Astrocyte of the cerebellum (primary cell): ENCODE results near the gene ZNF622.

Experiments used
- DNase-seq: peaks from one replicate; pipeline ENCODE4 v3.0.0-alpha.2; 2011; ENCODE audit warnings: low read depth
- H3K4me3 ChIP-seq: 2 replicates; pipeline ENCODE4 v1.5.1; 2011; ENCODE audit warnings: mild to moderate bottlenecking, low read depth, low read length, moderate library complexity
- in situ Hi-C: cut with HindIII; loops from 2 replicates; pipeline ENCODE4 v1.10.0; 2017; ENCODE audit warnings: low sequenced_read_pairs
- TF ChIP-seq, protein P1 (sequence below): IDR thresholded peaks from 2 replicates; pipeline ENCODE4 v1.5.1; 2012; ENCODE audit warnings: low read length, low read depth, moderate library complexity, mild to moderate bottlenecking; ENCODE audit errors: missing control alignments

The ZNF622 gene

DNA sequence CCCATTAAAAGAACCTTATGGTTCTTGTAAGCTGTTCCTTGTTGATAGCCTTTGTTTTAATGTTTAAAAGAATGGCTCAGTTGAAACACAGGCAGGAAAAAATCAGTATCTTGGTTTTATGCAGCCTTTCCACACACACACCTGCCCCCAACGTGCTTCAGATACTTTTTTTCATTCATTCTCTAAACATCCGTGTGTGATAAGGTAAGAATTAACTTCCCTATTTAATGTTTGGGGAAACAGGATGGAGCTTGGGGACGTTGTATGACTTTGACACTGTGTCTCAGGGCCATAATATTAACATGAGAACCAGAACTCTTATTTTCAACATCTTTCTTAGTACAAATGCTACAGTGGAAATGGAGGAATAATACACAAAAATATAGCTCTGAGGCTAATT is 5.8 kb upstream of the ZNF622 start:
- no peak for DNase-seq

DNA sequence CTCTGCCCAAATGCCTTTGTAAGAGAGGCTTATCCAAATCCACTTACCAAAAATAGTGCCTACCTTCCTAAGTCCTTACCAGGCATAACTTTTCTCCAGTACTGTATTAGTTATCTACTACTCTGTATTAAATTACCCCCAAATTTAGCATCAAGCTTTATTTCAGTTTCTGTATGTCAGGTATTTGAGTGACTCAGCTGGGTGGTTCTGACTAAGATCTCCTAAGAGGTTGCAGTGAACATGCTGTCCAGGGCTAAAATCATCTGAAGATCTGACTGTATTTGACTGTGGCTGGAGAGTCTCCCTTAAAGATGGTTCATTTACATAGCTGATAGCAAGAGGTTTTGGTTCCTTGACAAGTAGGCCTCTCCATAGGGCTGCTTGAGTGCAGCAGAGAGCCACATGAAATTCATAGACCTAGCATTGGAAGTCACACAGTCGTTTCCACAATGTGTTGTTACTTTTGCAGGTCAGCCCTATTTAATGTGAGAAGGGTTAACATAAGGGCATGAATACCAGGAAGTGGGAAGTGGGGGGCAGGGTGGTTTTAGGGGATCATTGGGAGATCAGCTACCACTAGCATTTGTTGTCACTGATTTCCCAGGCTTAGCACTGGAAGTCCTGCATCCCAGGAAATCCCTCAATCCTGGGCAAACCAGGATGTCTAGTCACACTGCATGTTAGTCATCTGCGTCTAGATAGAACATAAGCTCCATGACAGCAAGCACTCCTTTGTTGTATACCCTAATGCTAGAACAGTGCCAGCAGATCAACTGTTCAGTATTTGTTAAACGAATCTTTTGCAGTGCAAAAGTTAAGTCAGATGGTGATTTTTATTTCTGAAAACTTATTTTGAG is 2.0 kb upstream of the ZNF622 start:
- TF ChIP-seq, protein P1, sequence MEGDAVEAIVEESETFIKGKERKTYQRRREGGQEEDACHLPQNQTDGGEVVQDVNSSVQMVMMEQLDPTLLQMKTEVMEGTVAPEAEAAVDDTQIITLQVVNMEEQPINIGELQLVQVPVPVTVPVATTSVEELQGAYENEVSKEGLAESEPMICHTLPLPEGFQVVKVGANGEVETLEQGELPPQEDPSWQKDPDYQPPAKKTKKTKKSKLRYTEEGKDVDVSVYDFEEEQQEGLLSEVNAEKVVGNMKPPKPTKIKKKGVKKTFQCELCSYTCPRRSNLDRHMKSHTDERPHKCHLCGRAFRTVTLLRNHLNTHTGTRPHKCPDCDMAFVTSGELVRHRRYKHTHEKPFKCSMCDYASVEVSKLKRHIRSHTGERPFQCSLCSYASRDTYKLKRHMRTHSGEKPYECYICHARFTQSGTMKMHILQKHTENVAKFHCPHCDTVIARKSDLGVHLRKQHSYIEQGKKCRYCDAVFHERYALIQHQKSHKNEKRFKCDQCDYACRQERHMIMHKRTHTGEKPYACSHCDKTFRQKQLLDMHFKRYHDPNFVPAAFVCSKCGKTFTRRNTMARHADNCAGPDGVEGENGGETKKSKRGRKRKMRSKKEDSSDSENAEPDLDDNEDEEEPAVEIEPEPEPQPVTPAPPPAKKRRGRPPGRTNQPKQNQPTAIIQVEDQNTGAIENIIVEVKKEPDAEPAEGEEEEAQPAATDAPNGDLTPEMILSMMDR = no peak
- no peak for DNase-seq
- in situ Hi-C loops = no loop called here
- no peak overlapping the region for H3K4me3 ChIP-seq

More for the DNA sequence above, 5.8 kb upstream of the ZNF622 start:
- no peak overlapping the region for H3K4me3 ChIP-seq
- in situ Hi-C loops = no loop called here
- TF ChIP-seq, protein P1 = no peak

DNA sequence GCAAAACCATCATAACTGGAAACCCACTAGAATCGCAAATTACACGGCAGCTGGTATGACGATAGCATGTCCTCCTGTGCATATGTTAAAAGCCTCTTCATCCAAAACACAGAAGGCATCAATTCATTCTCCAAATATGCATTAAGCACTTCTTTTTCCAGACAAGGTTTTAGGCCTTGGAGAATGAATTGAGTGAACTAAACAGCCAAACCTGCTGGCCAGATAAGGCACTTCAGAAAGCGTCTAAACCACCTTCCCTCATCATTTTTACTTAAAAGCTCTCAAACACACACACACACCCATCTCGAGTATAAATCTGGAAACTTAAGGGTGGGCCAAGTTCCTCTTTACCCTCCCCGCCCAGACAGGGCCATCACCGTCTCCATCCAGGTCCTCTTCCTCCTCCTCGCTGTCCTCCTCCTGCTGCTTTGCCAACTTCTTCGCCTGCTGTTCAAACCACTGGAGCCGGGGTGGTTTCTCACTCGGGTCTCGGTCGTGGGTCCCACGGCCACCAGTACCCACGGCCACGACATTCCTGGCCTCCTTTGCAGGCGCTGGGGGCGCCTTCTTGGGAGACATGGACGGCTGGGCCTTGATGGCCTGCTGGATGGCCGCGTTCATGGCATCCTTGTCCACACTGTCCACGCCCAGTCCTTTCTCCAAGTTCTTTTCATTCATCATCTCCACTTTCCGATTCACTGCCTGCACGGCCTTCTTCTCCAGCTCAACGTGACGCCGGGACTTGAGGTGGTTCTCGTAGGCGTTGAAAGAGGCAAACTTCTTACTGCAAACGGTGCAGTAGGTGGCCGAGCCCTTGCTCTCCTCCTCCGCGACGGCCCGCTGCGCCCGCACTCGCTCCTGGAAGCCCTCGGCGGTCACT is 696 bp downstream of the ZNF622 start:
- DNase-seq = no peak
- H3K4me3 ChIP-seq = peak overlapping the region; percentile 98
- TF ChIP-seq, protein P1 = no peak
- in situ Hi-C loops = no loop called here

DNA sequence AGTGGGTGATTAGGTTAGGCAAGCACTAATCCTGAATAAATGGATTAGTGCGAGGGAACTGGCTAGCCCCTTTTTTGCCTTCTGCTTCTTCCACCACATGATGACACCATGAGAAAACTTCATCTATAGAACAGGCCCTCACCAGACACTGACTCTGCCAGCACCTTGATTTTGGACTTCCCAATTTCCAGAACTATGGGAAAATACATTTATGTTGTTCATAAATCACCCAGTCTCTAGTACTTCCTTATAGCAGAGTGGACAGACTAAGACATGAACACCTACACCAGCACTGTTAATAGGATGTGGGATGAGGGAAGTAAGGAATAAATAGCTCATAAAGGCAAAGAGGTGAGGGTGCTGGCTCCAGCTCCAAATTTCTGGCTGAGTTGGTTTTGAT is 1.4 kb downstream of the ZNF622 start:
- H3K4me3 ChIP-seq = peak overlapping the region; percentile 98
- in situ Hi-C loops = no loop called here
- no peak for DNase-seq
- TF ChIP-seq, protein P1 = no peak

DNA sequence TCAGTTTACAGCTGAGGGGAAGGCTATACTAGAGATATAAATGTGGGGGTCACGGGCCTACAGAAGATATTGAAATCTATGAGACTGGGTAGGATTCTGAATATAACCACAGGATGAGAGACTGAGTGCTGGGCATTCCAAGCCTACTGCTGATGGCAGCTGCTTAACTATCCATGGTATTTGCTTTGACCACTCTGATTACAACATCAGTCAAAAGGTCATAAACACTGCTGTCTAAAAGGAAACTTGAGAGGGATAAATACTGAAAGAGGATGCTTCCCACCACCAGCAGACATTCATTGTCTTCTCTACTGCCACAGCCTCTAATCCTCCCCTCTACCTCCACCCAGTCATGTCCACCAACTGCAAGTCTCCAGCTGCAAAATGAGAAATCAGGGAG is 3.8 kb downstream of the ZNF622 start:
- in situ Hi-C loops = no loop called here
- peak; percentile 31 for DNase-seq
- TF ChIP-seq, protein P1 = no peak
- H3K4me3 ChIP-seq = no peak overlapping the region

DNA sequence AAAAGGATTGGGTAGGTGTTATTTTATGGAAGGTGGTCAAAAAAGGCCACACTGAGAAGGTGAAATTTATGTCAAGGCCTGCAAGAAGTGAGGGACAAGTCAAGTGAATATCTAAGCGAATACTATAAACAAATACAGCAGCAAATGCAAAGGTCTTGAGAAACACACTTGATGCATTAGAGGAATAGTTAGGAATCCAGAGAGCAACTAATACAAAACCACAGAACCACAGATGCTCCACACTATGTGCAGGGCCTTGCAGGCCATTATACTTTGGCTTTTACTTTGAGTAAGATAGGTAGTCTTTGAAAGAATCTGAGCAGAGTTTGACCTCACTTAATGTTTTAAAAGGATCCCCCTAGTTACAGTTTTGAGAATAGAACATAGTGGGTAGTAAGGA is 4.6 kb downstream of the ZNF622 start:
- DNase-seq = no peak
- TF ChIP-seq, protein P1 = no peak
- in situ Hi-C loops = no loop called here
- H3K4me3 ChIP-seq = no peak overlapping the region
